Measurements from ENCODE around the gene POGZ.

The POGZ gene

GRCh38 chr1:151377150-151377884, 82.0 kb downstream of the POGZ start:
- TF ChIP-seq GATA3 (IDR thresholded peaks at IDR 0.05; ENCODE audit: low read depth, low read length) (no peak), GATA2 (IDR thresholded peaks at IDR 0.05; ENCODE audit: low read depth, low read length) (no peak)

- TF ChIP-seq GATA2 (IDR thresholded peaks at IDR 0.05; ENCODE audit: low read depth, low read length): no peak
- TF ChIP-seq GATA3 (IDR thresholded peaks at IDR 0.05; ENCODE audit: low read depth, low read length): no peak
These were observed 86.1 kb downstream of the POGZ start for GRCh38 chr1:151373196-151373595.

- TF ChIP-seq GATA3 (IDR thresholded peaks at IDR 0.05; ENCODE audit: low read depth, low read length) (no peak), GATA2 (IDR thresholded peaks at IDR 0.05; ENCODE audit: low read depth, low read length) (no peak)
These were observed 87.0 kb downstream of the POGZ start, which contains the start of gene SELENBP1 for GRCh38 chr1:151372058-151372934. Gene SELENBP1 (minus strand): TSS chr1:151372705. CDS start chr1:151372641, 64 bp downstream.

- TF ChIP-seq GATA3 (IDR thresholded peaks at IDR 0.05; ENCODE audit: low read depth, low read length): no peak
- no peak for TF ChIP-seq GATA2 (IDR thresholded peaks at IDR 0.05; ENCODE audit: low read depth, low read length)
These were observed 87.8 kb downstream of the POGZ start for GRCh38 chr1:151371370-151372057.

GRCh38 chr1:151370211-151370911, 88.9 kb downstream of the POGZ start:
- TF ChIP-seq GATA3 (IDR thresholded peaks at IDR 0.05; ENCODE audit: low read depth, low read length) (no peak), GATA2 (IDR thresholded peaks at IDR 0.05; ENCODE audit: low read depth, low read length) (no peak)

GRCh38 chr1:151369621-151370048, 89.7 kb downstream of the POGZ start:
- TF ChIP-seq GATA3 (IDR thresholded peaks at IDR 0.05; ENCODE audit: low read depth, low read length) (no peak), GATA2 (IDR thresholded peaks at IDR 0.05; ENCODE audit: low read depth, low read length) (no peak)

- TF ChIP-seq GATA3 (IDR thresholded peaks at IDR 0.05; ENCODE audit: low read depth, low read length) (no peak), GATA2 (IDR thresholded peaks at IDR 0.05; ENCODE audit: low read depth, low read length) (no peak)
These were observed 90.0 kb downstream of the POGZ start for GRCh38 chr1:151369302-151369610.

GRCh38 chr1:151368393-151369301, 90.6 kb downstream of the POGZ start:
- TF ChIP-seq GATA2 (IDR thresholded peaks at IDR 0.05; ENCODE audit: low read depth, low read length) (no peak), GATA3 (IDR thresholded peaks at IDR 0.05; ENCODE audit: low read depth, low read length) (no peak)

GRCh38 chr1:151367658-151368392, 91.5 kb downstream of the POGZ start:
- TF ChIP-seq GATA2 (IDR thresholded peaks at IDR 0.05; ENCODE audit: low read depth, low read length) (no peak), GATA3 (IDR thresholded peaks at IDR 0.05; ENCODE audit: low read depth, low read length) (no peak)

- no peak for TF ChIP-seq GATA2 (IDR thresholded peaks at IDR 0.05; ENCODE audit: low read depth, low read length)
- TF ChIP-seq GATA3 (IDR thresholded peaks at IDR 0.05; ENCODE audit: low read depth, low read length): no peak
These were observed 94.3 kb downstream of the POGZ start for GRCh38 chr1:151364996-151365395.

GRCh38 chr1:151362308-151363155, 96.8 kb downstream of the POGZ start:
- no peak for TF ChIP-seq GATA3 (IDR thresholded peaks at IDR 0.05; ENCODE audit: low read depth, low read length)
